Measurements from ENCODE around the gene RBFOX1. TPM values are rescaled to one million over a fixed set of nuclear protein-coding genes. Genes with fewer than 3 reads are reported as not detected.

Gene RBFOX1
- total RNA-seq, 1 donor from 2014 or later = not detected

DNA sequence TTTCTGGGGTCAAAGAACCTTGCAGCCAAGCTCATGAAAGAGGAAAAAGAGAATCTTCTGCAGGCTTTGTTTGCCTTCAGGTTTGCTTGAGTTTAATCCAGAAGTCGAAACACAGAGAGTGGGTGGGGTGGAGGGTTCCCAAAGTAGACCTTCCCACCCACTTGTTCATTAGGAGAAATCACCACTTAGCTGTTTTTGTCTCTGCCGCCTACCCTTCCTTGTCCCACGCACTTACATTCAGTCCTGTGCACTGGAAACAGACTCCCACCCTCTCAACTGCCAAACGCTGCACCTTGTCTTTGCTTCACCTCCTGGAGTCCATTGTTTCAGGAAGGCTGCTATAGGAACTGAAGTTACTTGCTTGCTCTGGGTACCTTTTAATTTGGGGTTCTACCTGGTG is 38.6 kb upstream of the RBFOX1 start:
- H3K9me3 Mint-ChIP-seq (ENCODE audit: unreplicated experiment) = peaks cover 28% of the 10 kb centered on the region
- H3K4me3 Mint-ChIP-seq (ENCODE audit: unreplicated experiment) = no peak overlapping the region
- no peaks in the 10 kb centered on the region for H3K27me3 Mint-ChIP-seq (ENCODE audit: unreplicated experiment)
- H3K27ac Mint-ChIP-seq (ENCODE audit: unreplicated experiment) = no peak overlapping the region
- no peaks in the 10 kb centered on the region for H3K4me1 Mint-ChIP-seq (ENCODE audit: unreplicated experiment)
- no peak for DNase-seq (ENCODE audit: extremely low spot score, unreplicated experiment)
- no peaks in the 10 kb centered on the region for H3K36me3 Mint-ChIP-seq (ENCODE audit: unreplicated experiment)
- TF ChIP-seq, protein P1, sequence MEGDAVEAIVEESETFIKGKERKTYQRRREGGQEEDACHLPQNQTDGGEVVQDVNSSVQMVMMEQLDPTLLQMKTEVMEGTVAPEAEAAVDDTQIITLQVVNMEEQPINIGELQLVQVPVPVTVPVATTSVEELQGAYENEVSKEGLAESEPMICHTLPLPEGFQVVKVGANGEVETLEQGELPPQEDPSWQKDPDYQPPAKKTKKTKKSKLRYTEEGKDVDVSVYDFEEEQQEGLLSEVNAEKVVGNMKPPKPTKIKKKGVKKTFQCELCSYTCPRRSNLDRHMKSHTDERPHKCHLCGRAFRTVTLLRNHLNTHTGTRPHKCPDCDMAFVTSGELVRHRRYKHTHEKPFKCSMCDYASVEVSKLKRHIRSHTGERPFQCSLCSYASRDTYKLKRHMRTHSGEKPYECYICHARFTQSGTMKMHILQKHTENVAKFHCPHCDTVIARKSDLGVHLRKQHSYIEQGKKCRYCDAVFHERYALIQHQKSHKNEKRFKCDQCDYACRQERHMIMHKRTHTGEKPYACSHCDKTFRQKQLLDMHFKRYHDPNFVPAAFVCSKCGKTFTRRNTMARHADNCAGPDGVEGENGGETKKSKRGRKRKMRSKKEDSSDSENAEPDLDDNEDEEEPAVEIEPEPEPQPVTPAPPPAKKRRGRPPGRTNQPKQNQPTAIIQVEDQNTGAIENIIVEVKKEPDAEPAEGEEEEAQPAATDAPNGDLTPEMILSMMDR (IDR thresholded peaks at IDR 0.05) = no peak

DNA sequence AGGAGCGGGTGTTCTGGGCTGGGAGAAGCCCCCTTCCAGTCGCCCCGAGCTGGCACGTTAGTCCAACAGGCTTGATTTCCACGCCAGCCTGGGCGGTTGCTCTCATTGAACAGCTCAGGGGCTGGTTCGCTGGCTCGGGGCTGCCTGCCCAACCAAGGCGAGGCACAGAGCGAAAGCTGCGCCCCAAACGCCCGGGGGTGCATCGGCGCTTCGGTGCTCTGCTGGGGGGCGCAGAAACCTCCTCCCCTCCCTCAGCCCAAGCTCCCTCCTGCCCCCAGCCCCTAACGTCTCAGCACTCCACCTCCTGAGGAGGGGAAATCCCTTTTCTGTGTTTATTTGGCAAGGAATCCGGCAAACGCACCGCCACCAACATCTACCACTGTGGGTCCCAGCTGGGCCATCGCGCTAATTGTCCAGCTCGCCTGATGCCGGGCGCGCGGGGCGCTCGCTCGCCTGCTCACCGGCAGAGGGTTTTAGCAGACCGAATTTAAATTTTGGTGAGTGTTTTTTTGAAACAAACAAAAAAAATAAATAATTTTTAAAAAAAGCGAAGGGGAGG is 29.5 kb upstream of the RBFOX1 start:
- TF ChIP-seq, protein P1 (IDR thresholded peaks at IDR 0.05) = no peak
- H3K27me3 Mint-ChIP-seq (ENCODE audit: unreplicated experiment) = peaks cover 2% of the 10 kb centered on the region
- no peaks in the 10 kb centered on the region for H3K36me3 Mint-ChIP-seq (ENCODE audit: unreplicated experiment)
- H3K9me3 Mint-ChIP-seq (ENCODE audit: unreplicated experiment) = peaks cover 5% of the 10 kb centered on the region
- H3K4me1 Mint-ChIP-seq (ENCODE audit: unreplicated experiment) = no peaks in the 10 kb centered on the region
- H3K4me3 Mint-ChIP-seq (ENCODE audit: unreplicated experiment) = no peak overlapping the region
- DNase-seq (ENCODE audit: extremely low spot score, unreplicated experiment) = no peak
- no peak overlapping the region for H3K27ac Mint-ChIP-seq (ENCODE audit: unreplicated experiment)

DNA sequence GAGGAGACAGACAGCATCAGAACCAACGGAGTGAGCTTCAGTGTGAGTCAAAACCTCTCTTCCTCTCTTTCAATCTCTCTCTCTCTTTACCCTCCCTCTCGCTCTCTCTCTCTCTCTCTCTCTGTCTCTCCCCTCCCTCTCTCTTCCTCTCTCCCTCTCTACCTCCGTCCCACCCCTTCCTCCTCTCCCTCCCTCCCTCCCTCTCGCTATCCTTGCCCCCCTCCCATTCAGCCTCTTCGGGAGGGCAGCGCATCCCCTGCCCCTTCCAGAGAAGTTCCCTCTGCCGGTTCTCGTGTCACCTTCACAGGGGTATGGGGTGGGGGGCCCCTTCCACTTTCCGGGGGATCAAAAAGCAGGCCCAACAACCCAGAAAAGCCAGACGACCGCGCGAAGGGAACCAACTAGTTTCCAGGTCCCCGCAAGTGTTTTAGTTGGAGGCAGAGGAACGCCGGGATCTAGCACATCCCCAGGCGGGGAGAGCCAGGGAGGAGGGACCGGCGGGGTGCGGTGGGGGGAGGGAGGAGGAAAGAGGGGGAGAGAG is 28.9 kb upstream of the RBFOX1 start:
- no peak for DNase-seq (ENCODE audit: extremely low spot score, unreplicated experiment)
- no peaks in the 10 kb centered on the region for H3K36me3 Mint-ChIP-seq (ENCODE audit: unreplicated experiment)
- no peaks in the 10 kb centered on the region for H3K4me1 Mint-ChIP-seq (ENCODE audit: unreplicated experiment)
- H3K9me3 Mint-ChIP-seq (ENCODE audit: unreplicated experiment) = peaks cover 5% of the 10 kb centered on the region
- no peak overlapping the region for H3K27ac Mint-ChIP-seq (ENCODE audit: unreplicated experiment)
- TF ChIP-seq, protein P1 (IDR thresholded peaks at IDR 0.05) = no peak
- H3K4me3 Mint-ChIP-seq (ENCODE audit: unreplicated experiment) = no peak overlapping the region
- peaks cover 2% of the 10 kb centered on the region for H3K27me3 Mint-ChIP-seq (ENCODE audit: unreplicated experiment)

DNA sequence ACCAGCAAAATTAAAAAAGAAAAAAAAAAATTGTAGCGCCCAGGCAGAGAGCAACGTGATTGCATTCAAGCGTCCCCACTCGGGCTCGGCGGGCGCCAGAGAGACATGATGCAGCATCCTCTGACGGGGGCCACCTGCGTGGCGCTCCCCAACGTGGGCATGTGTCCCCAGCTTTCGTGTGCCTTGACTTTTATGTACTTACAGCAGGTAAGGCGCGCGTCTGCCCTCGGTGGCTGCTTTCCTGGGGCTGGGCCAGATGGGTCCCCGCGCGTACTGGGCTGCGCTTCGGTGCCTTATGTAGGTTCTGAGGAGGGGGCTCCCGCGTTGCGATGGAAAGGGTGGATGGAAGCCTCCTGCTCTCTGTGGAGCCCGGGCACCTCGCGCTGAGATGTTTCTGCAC is 28.4 kb upstream of the RBFOX1 start:
- DNase-seq (ENCODE audit: extremely low spot score, unreplicated experiment) = no peak
- Mint-ChIP-seq H3K27ac (ENCODE audit: unreplicated experiment) (no peak overlapping the region), H3K9me3 (ENCODE audit: unreplicated experiment) (peaks cover 5% of the 10 kb centered on the region), H3K36me3 (ENCODE audit: unreplicated experiment) (no peaks in the 10 kb centered on the region), H3K4me1 (ENCODE audit: unreplicated experiment) (no peaks in the 10 kb centered on the region), H3K27me3 (ENCODE audit: unreplicated experiment) (peaks cover 2% of the 10 kb centered on the region), H3K4me3 (ENCODE audit: unreplicated experiment) (no peak overlapping the region)
- TF ChIP-seq, protein P1 (IDR thresholded peaks at IDR 0.05) = no peak

DNA sequence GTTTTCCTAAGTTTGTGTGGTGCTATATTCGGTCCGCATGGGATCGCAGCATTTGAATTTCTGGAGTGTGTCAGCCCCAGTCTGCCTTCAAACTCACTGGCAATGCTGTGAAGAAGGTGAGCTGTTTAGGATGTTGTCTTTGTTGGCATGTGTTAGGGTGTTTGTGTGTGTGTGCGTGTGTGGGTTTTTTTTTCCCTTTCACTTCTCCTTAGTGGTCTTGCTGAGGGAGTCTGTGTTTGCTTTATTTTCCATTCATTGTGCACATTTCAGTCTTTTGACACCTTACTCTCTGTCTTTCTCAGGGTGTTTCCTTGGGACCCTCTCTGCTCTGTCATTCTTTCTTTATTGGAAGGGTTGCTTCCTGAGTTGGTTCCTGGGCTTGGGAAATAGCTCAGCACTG is 27.7 kb upstream of the RBFOX1 start:
- TF ChIP-seq, protein P1 (IDR thresholded peaks at IDR 0.05) = no peak
- H3K4me3 Mint-ChIP-seq (ENCODE audit: unreplicated experiment) = no peak overlapping the region

More for the DNA sequence above, 27.7 kb upstream of the RBFOX1 start:
- H3K27ac Mint-ChIP-seq (ENCODE audit: unreplicated experiment) = no peak overlapping the region
- no peaks in the 10 kb centered on the region for H3K36me3 Mint-ChIP-seq (ENCODE audit: unreplicated experiment)
- no peak for DNase-seq (ENCODE audit: extremely low spot score, unreplicated experiment)
- H3K27me3 Mint-ChIP-seq (ENCODE audit: unreplicated experiment) = peaks cover 2% of the 10 kb centered on the region
- peaks cover 5% of the 10 kb centered on the region for H3K9me3 Mint-ChIP-seq (ENCODE audit: unreplicated experiment)
- no peaks in the 10 kb centered on the region for H3K4me1 Mint-ChIP-seq (ENCODE audit: unreplicated experiment)
